Measurements from ENCODE around the gene CFAP251.
A peak's percentile ranks its signal among the peaks of the same experiment; 100 is the strongest.
"Not testable (repeated sequence)": the region's sequence is repeated elsewhere in the genome, so short reads cannot be mapped to it uniquely, and the experiment has no call there.

The CFAP251 gene

DNA sequence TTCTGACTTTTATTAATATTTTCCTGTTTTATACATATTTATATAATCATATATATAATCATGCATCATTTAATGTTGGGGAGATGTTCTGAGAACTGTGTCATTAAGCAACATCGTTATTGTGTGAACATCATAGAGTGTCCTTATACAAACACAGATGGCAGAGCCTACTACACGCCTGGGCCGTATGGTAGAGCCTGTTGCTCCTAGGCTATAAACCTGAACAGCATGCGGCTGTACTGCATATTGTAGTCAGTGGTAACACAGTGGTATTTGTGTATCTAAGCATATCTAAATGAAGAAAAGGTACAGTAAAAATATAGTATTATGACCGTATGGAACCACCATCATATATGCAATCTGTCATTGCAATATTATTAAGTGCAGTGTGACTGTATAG lies 58.6 kb downstream of the CFAP251 start:
- no peak for DNase-seq

DNA sequence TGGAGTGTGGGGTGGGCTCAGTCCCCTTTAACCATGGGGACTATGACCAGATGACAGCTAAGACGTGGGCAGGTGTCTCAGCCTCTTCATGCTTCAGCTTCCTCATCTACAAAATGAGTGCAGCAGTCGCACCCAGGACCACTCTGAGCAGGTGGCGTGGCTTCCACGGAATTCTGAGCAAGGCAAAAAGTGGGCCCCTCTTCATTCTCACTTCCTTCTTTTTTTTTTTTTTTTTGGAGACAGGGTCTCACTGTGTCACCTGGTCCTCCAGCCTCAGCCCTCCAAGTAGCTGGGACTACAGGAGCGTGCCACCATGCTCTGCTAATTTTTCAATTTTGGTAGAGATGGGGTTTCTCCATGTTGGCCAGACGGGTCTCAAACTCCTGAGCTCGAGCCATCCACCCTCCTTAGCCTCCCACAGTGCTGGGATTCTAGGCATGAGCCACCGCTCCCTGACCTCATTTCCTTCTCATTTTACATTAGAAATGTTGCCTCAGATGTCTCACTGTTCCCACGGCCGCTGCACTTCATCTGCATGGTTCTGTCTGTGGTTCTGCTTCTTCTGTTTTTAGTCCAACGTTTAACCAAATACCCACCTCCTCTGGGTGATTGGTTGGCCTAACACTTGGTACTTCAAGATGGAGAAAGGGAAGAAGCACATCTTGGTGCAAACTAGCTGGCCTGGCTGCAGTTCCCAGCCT lies 61.9 kb downstream of the CFAP251 start:
- peak; percentile 18 for DNase-seq

DNA sequence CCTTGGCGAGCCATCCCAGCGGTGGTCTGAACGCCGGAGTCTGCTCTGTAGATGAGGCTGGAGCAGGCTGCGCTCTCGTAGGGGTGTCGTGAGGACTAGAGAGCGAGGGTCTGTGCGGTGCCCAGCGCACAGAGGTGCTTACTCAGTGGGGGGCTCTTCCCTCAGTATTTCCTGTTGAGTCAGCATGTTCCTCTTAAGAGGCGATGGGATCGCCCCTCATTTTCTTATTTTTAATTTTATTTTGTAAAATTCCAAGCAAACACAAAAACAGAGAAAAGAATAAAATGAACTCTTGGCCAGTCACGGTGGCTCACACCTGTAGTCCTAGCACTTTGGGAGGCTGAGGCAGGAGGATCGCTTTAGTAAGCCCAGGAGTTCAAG lies 62.5 kb downstream of the CFAP251 start:
- no peak for DNase-seq

DNA sequence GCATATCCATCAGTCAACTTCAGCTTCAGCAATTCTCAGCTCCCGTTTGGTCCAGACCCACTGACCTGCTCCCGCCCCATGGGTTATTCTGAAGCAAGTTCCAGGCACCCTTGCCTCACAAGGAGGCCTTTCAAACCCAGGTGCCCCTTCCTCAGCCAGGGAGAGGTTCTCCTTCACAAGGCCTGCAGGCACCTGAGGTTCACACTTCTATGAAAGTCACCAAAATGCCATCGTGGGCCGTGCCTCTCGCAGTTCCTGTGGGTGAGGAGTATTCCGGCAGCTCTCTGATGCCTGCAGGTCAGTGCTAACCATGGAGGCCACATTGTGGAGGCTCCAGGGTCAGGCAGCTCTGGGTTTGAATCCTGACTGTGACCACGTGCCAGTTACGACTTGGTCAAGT lies 63.1 kb downstream of the CFAP251 start:
- DNase-seq: no peak

DNA sequence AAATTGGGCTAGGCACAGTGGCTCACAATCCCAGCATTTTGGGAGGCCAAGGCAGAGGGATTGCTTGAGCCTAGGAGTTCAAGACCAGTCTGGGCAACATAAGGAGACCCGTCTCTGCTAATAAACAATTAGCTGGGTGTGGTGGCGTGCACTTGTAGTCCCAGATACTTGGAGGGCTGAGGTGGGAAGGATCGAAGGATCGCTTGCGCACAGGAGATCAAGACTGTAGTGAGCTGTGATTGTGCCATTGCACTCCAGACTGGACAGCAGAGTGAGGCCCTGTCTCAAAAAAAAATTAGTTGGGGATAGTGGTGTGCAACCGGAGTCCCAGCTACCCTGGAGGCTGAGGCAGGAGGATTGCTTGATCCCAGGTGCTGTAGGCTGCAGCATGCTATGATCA lies 64.6 kb downstream of the CFAP251 start:
- no peak for DNase-seq

GRCh38 chr12:121983536-121984210 lies 65.3 kb downstream of the CFAP251 start:
- no peak for DNase-seq

- DNase-seq: no peak
Observed at GRCh38 chr12:121986489-121987245, 68.3 kb downstream of the CFAP251 start.

- not testable (repeated sequence) for DNase-seq
Observed at GRCh38 chr12:121988519-121988918, 70.1 kb downstream of the CFAP251 start.

DNA sequence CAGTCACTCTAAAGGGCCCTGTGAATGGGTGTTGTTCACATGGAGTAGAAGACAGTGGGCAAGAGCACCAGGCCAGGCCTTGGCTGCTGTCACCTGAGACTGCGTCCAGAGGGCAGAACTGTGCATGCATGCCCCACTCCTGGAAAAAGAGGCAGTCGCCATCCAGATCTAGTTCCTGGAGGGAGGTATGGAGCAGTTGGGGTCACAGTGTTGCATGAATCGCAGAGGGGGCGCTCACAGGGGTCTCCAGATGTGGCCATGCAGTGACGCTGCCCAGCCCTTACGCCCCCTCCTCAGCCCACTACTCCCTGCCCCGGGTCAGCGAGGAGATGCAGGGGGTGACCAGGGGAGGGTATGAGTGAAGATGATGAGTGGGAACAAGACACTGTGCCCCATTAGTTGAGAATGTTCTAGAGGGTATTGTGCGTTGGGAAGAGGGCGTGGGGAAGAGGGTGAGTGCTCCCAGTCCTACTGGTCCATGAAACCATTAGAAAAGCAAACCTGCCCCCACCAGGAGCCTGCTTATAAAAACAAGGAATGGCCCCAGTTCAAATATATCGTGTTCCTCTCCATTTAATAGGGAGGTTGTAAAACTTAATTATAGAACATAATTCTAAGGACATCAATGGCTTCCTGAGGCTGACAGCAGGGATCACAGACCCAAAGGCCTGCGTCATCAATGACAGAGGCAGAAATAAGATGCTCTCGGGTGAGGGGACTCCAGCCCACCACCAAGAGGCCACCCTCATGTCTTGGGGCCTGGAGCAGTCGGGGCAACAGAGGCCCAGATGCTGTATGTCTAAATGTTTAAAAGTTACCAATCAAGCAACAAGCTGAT lies 71.1 kb downstream of the CFAP251 start:
- DNase-seq: no peak

DNA sequence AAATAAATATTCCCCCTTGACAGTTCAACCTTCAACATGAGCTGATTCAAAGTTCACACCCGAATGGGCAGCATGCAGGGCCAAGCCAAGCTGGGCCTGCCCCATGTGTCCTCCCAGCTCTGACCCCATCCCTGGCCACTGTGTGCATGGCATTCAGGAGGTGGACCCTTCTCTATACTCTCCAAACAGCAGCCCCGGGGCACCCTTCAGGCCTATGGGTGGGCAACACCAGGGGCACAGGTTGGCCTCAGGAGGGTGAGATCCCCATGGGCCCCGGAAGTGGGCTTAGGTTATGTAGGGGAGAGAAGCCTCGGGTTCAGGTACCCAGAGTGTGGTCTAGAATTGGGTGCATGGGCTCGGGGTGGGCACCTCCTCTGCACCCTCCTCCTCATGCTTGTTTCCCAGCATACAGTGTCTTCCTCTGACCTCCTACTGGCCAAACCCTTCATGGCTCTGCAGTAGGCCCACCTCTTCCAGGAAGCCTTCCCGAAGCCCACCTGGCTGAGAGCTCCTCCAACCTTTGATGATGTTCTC lies 71.8 kb downstream of the CFAP251 start:
- DNase-seq: no peak

GRCh38 chr12:121990692-121991603 lies 72.6 kb downstream of the CFAP251 start:
- DNase-seq: no peak

DNA sequence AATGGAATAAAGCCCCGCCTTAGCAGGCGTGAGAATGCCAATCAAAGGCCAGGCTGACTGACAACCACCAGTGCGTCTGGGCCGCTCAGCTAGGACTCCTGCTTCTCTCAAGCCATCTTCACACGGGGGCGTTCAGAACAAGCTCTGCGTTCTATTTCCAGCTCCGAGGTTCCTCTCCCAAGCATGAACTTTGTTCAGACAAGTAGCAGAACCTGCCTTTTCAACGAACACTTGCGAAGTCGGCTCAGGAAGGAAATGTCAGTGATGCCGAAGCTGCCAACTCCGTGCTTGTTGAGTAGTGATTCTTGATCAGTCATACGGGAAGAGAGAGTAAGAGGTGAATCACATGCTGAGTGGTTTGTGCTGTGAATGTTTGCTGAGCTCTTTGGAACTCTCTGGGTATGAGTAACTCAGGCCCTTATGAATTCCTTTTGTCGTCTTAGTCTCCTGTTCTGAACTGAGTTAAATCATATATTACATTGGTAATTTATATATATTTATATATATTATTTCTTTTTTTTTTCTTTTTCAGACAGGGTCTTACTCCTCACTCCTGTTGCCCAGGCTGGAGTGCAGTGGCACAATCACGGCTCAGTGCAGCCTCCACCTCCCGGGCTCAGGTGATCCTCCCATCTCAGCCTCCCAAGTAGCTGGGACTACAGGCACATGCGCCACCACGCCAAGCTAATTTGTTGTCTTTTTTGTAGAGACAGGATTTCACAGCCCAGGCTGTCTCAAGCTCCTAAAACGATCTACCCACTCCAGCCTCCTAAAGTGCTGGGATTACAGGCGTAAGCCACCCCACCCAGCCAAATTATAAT lies 73.9 kb downstream of the CFAP251 start:
- DNase-seq: peak; percentile 22

DNA sequence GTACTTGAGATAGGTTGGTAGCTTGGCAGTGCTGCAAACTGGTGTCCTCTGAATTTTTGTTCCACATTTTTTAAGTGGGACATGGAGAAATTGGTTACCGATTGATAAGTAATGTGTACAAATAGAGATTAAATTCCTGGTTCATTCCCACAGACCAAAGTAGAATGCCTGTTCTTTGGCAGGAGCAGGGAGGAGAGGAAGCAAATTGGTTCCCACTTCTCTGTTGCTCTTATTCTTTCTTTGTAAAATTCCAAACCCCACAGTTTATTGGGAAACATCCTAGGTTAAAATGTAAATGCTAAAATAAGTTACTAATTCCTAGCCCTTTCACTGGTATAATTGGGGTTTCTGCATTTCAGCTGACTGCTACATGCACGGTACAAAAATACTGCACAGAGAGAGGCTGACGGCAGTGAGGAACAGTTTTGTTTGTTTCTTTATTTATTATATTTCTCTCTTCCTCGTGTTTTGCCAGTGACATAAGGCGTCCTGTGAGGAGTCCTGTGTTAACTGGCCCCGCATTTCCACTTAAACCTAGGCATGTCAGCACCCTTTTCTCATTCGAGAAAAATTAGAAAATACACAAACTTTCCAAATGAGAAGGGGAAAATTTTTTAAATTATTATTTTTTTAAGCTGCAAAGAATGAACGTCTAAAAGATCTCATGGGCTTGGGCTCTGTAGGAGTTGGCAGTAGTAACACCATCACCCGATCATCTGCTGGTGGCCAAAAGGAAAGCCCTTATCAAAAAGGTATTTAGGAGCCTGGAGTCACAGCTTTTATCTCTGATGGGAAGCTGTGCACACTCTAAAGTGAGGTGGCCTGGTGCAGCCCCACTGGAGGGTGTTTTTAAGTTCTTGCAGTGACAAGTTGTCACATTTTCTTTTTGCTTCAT lies 77.9 kb downstream of the CFAP251 start:
- DNase-seq: no peak

DNA sequence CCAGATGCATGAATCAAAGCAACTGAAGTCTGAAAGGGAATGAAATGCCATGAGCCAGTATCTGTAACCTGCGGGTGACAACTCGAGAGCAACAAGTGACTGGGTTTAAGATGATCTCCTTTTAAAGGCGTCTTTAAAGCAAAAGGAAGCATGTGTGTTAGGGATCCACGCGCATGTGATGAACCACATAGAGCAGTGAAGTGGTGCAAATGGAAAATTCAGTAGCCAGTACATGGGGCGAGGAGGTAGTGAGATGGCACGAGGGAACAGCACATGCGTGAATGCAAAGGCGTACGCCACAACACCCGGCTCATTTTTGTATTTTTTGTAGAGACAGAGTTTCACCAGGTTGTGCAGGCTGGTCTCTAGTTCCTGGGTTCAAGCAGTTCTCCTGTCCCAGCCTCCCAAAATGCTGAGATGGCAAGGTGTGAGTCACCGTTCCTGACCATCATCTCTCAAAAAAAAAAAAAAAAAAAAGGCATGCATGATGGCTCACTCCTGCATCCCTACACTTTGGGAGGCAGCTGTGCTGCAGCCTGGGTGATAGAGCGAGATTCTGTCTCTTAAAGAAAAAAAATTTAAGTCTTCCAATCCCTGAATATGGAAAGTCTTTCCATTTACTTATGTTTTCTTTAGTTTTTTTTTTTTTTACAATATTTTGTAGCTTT lies 78.7 kb downstream of the CFAP251 start:
- no peak for DNase-seq

DNA sequence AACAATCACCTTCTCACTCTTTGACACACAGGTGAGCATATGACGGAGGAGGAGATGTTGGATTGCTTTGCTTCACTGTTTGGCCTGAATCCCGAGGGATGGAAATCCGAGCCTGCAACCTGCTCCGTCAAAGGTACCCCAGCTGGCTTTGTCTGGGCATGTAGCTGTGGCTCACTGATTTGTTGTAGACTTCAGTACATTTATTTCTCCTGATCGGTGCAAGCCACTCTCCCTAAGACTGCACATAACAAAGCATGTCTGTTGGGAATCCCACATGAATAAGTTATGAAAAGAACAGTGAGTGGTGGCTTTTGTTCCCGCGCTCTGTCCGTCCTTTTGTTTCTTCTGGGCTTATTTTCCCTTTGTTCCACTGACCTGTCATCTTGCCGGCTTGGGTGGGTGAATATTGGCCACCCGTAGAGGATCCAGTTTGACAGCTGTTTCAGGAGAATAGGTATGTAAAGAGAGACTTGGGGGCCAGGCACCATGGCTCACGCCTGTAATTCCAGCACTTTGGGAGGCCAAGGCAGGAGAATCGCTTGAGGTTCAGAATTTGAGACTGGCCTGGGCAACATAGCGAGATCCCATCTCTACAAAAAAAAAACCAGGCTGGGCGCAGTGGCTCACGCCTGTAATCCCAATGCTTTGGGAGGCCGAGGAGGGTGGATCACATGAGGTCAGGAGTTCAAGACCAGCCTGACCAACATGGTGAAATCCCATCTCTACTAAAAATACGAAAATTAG lies 83.2 kb downstream of the CFAP251 start:
- DNase-seq: no peak

DNA sequence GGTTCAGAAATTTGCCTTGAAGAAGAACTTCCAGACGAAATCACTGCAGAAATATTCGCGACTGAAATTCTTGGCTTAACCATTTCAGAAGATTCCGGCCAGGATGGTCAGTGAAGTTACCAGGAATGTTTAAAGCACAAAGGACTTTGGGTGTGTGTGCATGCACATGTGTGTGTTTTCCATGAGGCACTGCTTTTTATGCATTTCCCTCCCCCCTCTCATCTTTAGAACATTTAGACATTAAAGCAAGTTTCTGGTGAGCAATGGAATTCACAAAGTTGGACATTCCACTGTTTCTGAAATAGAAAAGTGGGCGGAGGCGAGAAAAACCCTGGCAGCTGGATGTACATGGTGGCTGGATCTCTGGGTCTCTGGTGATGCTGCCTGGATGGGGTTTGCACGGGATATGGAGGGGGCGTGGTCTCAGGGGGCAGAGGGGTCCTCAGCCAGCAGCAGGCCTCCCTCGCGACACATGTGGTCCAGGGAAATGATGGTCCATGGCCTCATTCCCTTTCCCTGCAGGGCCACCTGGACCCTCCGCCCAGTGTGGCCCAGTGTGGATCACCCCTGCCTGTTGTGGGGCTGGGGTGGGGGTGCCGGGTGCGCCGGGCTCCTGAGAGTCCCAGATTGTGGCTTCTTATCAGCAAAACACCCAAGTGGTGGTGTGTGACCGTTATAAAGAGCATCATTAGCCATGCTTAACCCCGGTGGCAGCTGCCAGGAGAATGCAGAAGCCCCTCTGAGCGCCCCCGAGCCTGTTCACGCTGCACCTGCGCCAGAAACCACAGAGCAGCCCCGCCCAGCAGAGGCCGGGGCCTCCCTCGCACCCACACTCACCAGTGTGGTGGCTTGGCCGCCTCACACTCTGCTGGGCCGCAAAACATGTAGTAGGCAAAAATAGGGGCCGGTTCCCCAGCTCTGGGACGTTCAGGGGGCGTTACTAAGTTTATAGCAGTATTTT lies 85.5 kb downstream of the CFAP251 start:
- no peak for DNase-seq

DNA sequence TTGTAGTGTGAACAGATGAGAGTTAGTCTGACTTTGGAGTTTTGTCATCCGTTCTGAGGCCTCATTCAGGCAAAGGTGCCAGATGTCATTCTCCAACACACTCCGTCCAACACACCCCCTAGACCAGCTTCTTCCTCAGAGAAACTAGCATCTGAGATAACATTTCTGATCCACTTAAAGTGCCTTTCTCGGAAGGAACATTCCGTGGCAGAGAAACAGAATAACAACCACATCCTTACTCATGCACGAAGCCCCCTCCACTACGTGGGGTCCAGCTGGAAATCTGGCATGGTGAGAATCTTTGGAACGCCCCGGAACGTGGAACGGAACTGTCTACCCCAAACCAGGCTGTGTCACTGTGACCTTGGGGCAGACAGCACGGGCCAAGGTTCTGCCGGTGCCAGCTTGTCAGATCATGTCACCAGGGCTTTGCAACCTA lies 86.3 kb downstream of the CFAP251 start:
- DNase-seq: no peak
